Measurements from ENCODE around the gene LACRT.
"Not testable (repeated sequence)": the region's sequence is repeated elsewhere in the genome, so short reads cannot be mapped to it uniquely, and the experiment has no call there.

- not testable (repeated sequence) for TF ChIP-seq CTCF (IDR thresholded peaks at IDR 0.05); ZFX (IDR thresholded peaks at IDR 0.05; ENCODE audit: borderline replicate concordance)
These were observed 4.4 kb upstream of the LACRT start for GRCh38 chr12:54639112-54639511.
